ENCODE measurements around the gene SYCE3. TPM values are rescaled to one million over a fixed set of nuclear protein-coding genes. Genes with fewer than 3 reads are reported as not detected.
"Not testable (repeated sequence)": the region's sequence is repeated elsewhere in the genome, so short reads cannot be mapped to it uniquely, and the experiment has no call there.

The SYCE3 gene
- total and polyA plus RNA-seq, 4 experiments from 2014 or later = 0.83 TPM; not detected in 3

GRCh38 chr22:50537765-50538164 lies 25.0 kb downstream of the SYCE3 start:
- peaks cover 25 to 61% (median 49%) of the 10 kb centered on the region in 4 donors for H3K4me1 Mint-ChIP-seq
- peak overlapping the region; percentile 99 for H3K27ac ChIP-seq (ENCODE audit: low read depth, low read length)
- peak overlapping the region in 6 of 8 donors; percentile 49 to 70 (median 60) for H3K4me3 Mint-ChIP-seq
- H3K27me3 Mint-ChIP-seq = no peaks in the 10 kb centered on the region
- H3K36me3 ChIP-seq (ENCODE audit: insufficient read depth, low read length) = no peaks in the 10 kb centered on the region
- POLR2A ChIA-PET (ENCODE audit: partially characterized antibody) = interaction anchor here (2.3 to 10.4 kb wide), 5 partner anchors 10 to 347 kb away, joined by 12 to 321 read pairs (median 52); partner anchors contain the start of genes SCO2 and TYMP
- H3K4me1 ChIP-seq (ENCODE audit: insufficient read depth, low read length) = peaks cover 41% of the 10 kb centered on the region
- no peaks in the 10 kb centered on the region for H3K9me3 ChIP-seq (ENCODE audit: control insufficient read depth in 1 of 2, low read length in 2 of 2)
- CTCF ChIA-PET (ENCODE audit: partially characterized antibody) = interaction anchor here (1.2 to 9.2 kb wide), 4 partner anchors 10 to 83 kb away, joined by 4 to 135 read pairs (median 18); partner anchors contain the start of genes SCO2, SYCE3 and TYMP
- intact Hi-C loops (cut with micrococcal nuclease) = no loop called here
- H3K4me3 ChIP-seq (ENCODE audit: low read length in 2 of 2) = no peak overlapping the region
- peaks cover 0 to 1% (median 0%) of the 10 kb centered on the region in 8 donors for H3K9me3 Mint-ChIP-seq
- no peaks in the 10 kb centered on the region for H3K27me3 ChIP-seq (ENCODE audit: insufficient read depth, low read length)
- H3K36me3 Mint-ChIP-seq = no peaks in the 10 kb centered on the region
- peak overlapping the region; percentile 86 to 100 (median 96) for H3K27ac Mint-ChIP-seq
- no peak for DNase-seq

GRCh38 chr22:50536226-50536625 lies 26.5 kb downstream of the SYCE3 start:
- Mint-ChIP-seq H3K4me3 (peak overlapping the region in 2 of 8 donors; percentile 20 to 24), H3K36me3 (no peaks in the 10 kb centered on the region), H3K9me3 (peaks cover 0 to 1% (median 0%) of the 10 kb centered on the region in 8 donors), H3K4me1 (peaks cover 19 to 56% (median 46%) of the 10 kb centered on the region in 4 donors), H3K27me3 (no peaks in the 10 kb centered on the region), H3K27ac (peak overlapping the region in 6 of 7 donors; percentile 22 to 97 (median 52))
- H3K27ac ChIP-seq (ENCODE audit: low read depth, low read length) = no peak overlapping the region
- intact Hi-C loops (cut with micrococcal nuclease) = no loop called here
- H3K4me3 ChIP-seq (ENCODE audit: low read length in 2 of 2) = no peak overlapping the region
- no peaks in the 10 kb centered on the region for H3K36me3 ChIP-seq (ENCODE audit: insufficient read depth, low read length)
- CTCF ChIA-PET (ENCODE audit: partially characterized antibody) = interaction anchor here (1.3 to 9.2 kb wide), 5 partner anchors 9 to 85 kb away, joined by 3 to 135 read pairs (median 7); partner anchors contain the start of genes SCO2, SYCE3 and TYMP
- DNase-seq = no peak
- H3K4me1 ChIP-seq (ENCODE audit: insufficient read depth, low read length) = peaks cover 50% of the 10 kb centered on the region
- no peaks in the 10 kb centered on the region for H3K9me3 ChIP-seq (ENCODE audit: control insufficient read depth in 1 of 2, low read length in 2 of 2)
- H3K27me3 ChIP-seq (ENCODE audit: insufficient read depth, low read length) = no peaks in the 10 kb centered on the region
- POLR2A ChIA-PET (ENCODE audit: partially characterized antibody) = interaction anchor here (0.6 to 10.4 kb wide), 3 partner anchors 8 to 140 kb away, joined by 3 to 321 read pairs (median 6); partner anchors contain the start of genes SCO2, SYCE3 and TYMP

GRCh38 chr22:50535113-50535512 lies 27.6 kb downstream of the SYCE3 start:
- H3K36me3 Mint-ChIP-seq = no peaks in the 10 kb centered on the region
- Histone ChIP-seq H3K4me3 (ENCODE audit: low read length in 2 of 2) (no peak overlapping the region), H3K9me3 (ENCODE audit: control insufficient read depth in 1 of 2, low read length in 2 of 2) (no peaks in the 10 kb centered on the region), H3K27ac (ENCODE audit: low read depth, low read length) (no peak overlapping the region), H3K4me1 (ENCODE audit: insufficient read depth, low read length) (peaks cover 46% of the 10 kb centered on the region), H3K36me3 (ENCODE audit: insufficient read depth, low read length) (no peaks in the 10 kb centered on the region), H3K27me3 (ENCODE audit: insufficient read depth, low read length) (no peaks in the 10 kb centered on the region)
- H3K4me3 Mint-ChIP-seq = no peak overlapping the region
- CTCF ChIA-PET (ENCODE audit: partially characterized antibody) = interaction anchor here (1.7 to 9.2 kb wide), 3 partner anchors 8 to 86 kb away, joined by 3 to 135 read pairs (median 8); partner anchors contain the start of genes SCO2 and TYMP
- no peak for DNase-seq
- peaks cover 0 to 3% (median 0%) of the 10 kb centered on the region in 8 donors for H3K9me3 Mint-ChIP-seq
- intact Hi-C loops (cut with micrococcal nuclease) = no loop called here
- peak overlapping the region in 3 of 7 donors; percentile 37 to 81 (median 47) for H3K27ac Mint-ChIP-seq
- peaks cover 17 to 49% (median 38%) of the 10 kb centered on the region in 4 donors for H3K4me1 Mint-ChIP-seq
- POLR2A ChIA-PET (ENCODE audit: partially characterized antibody) = interaction anchor here (1.4 to 10.4 kb wide), 3 partner anchors 7 to 86 kb away, joined by 4 to 321 read pairs (median 27); partner anchors contain the start of genes SCO2 and TYMP
- H3K27me3 Mint-ChIP-seq = no peaks in the 10 kb centered on the region

GRCh38 chr22:50533856-50534711 lies 28.6 kb downstream of the SYCE3 start:
- Mint-ChIP-seq H3K27ac (peak overlapping the region; percentile 71 to 97 (median 88)), H3K4me3 (peak overlapping the region; percentile 34 to 81 (median 56)), H3K4me1 (peaks cover 13 to 39% (median 30%) of the 10 kb centered on the region in 4 donors)
- H3K27me3 Mint-ChIP-seq; H3K36me3 Mint-ChIP-seq; H3K9me3 ChIP-seq (ENCODE audit: control insufficient read depth in 1 of 2, low read length in 2 of 2); H3K9me3 Mint-ChIP-seq; H3K36me3 ChIP-seq (ENCODE audit: insufficient read depth, low read length); H3K27me3 ChIP-seq (ENCODE audit: insufficient read depth, low read length); H3K4me3 ChIP-seq (ENCODE audit: low read length in 2 of 2); intact Hi-C loops (cut with micrococcal nuclease): not testable (repeated sequence)
- ChIA-PET CTCF (ENCODE audit: partially characterized antibody) (interaction anchor here (0.8 to 2.3 kb wide), 2 partner anchors 8 to 87 kb away, joined by 4 to 8 read pairs; partner anchors contain the start of gene SCO2), POLR2A (ENCODE audit: partially characterized antibody) (interaction anchor here (1.4 to 10.4 kb wide), 4 partner anchors 6 to 64 kb away, joined by 3 to 321 read pairs (median 22); partner anchors contain the start of genes KLHDC7B, SCO2 and TYMP)
- peak in 2 of 5 donors; percentile 24 to 29 for DNase-seq
- H3K27ac ChIP-seq (ENCODE audit: low read depth, low read length) = peak overlapping the region; percentile 7
- peaks cover 45% of the 10 kb centered on the region for H3K4me1 ChIP-seq (ENCODE audit: insufficient read depth, low read length)

GRCh38 chr22:50532824-50533796 lies 29.6 kb downstream of the SYCE3 start:
- DNase-seq = no peak
- Mint-ChIP-seq H3K27ac (peak overlapping the region; percentile 81 to 97 (median 88)), H3K4me3 (peak overlapping the region; percentile 5 to 87 (median 56)), H3K27me3 (no peaks in the 10 kb centered on the region), H3K36me3 (no peaks in the 10 kb centered on the region), H3K4me1 (peaks cover 11 to 43% (median 30%) of the 10 kb centered on the region in 4 donors), H3K9me3 (peaks cover 0 to 3% (median 0%) of the 10 kb centered on the region in 8 donors)
- H3K27ac ChIP-seq (ENCODE audit: low read depth, low read length) = peak overlapping the region; percentile 96
- no peaks in the 10 kb centered on the region for H3K36me3 ChIP-seq (ENCODE audit: insufficient read depth, low read length)
- intact Hi-C loops (cut with micrococcal nuclease) = no loop called here
- ChIA-PET CTCF (ENCODE audit: partially characterized antibody) (no interaction called here), POLR2A (ENCODE audit: partially characterized antibody) (interaction anchor here (1.4 to 10.4 kb wide), 9 partner anchors 5 to 88 kb away, joined by 3 to 321 read pairs (median 16); partner anchors contain the start of genes KLHDC7B, LMF2, NCAPH2 and SCO2)
- H3K9me3 ChIP-seq (ENCODE audit: control insufficient read depth in 1 of 2, low read length in 2 of 2) = no peaks in the 10 kb centered on the region
- H3K4me1 ChIP-seq (ENCODE audit: insufficient read depth, low read length) = peaks cover 45% of the 10 kb centered on the region
- no peak overlapping the region for H3K4me3 ChIP-seq (ENCODE audit: low read length in 2 of 2)
- no peaks in the 10 kb centered on the region for H3K27me3 ChIP-seq (ENCODE audit: insufficient read depth, low read length)

GRCh38 chr22:50531962-50532674 lies 30.6 kb downstream of the SYCE3 start:
- Histone ChIP-seq H3K36me3 (ENCODE audit: insufficient read depth, low read length) (no peaks in the 10 kb centered on the region), H3K27me3 (ENCODE audit: insufficient read depth, low read length) (no peaks in the 10 kb centered on the region), H3K27ac (ENCODE audit: low read depth, low read length) (peak overlapping the region; percentile 96), H3K9me3 (ENCODE audit: control insufficient read depth in 1 of 2, low read length in 2 of 2) (no peaks in the 10 kb centered on the region), H3K4me3 (ENCODE audit: low read length in 2 of 2) (peak overlapping the region in 1 of 2 donors; percentile 94), H3K4me1 (ENCODE audit: insufficient read depth, low read length) (peaks cover 47% of the 10 kb centered on the region)
- intact Hi-C loops (cut with micrococcal nuclease) = loop anchor here (1.0 kb wide), 1 partner anchor 7 kb away; no protein-coding TSS in a partner anchor
- DNase-seq = peak in 1 of 5 donors; percentile 41
- peaks cover 0 to 2% (median 0%) of the 10 kb centered on the region in 8 donors for H3K9me3 Mint-ChIP-seq
- H3K27ac Mint-ChIP-seq = peak overlapping the region; percentile 79 to 98 (median 97)
- POLR2A ChIA-PET (ENCODE audit: partially characterized antibody) = interaction anchor here (1.0 to 9.5 kb wide), 10 partner anchors 6 to 89 kb away, joined by 3 to 321 read pairs (median 10); partner anchors contain the start of genes CHKB, KLHDC7B, LMF2 and NCAPH2
- H3K4me1 Mint-ChIP-seq = peaks cover 11 to 48% (median 33%) of the 10 kb centered on the region in 4 donors
- H3K4me3 Mint-ChIP-seq = peak overlapping the region; percentile 77 to 95 (median 92)
- CTCF ChIA-PET (ENCODE audit: partially characterized antibody) = no interaction called here
- H3K27me3 Mint-ChIP-seq = no peaks in the 10 kb centered on the region
- no peaks in the 10 kb centered on the region for H3K36me3 Mint-ChIP-seq
